ENCODE data around the gene PXDN. TPM values are rescaled to one million over a fixed set of nuclear protein-coding genes. Genes with fewer than 3 reads are reported as not detected.

The PXDN gene
- total RNA-seq, 1 donor from 2014 or later: 21.6 TPM

DNA sequence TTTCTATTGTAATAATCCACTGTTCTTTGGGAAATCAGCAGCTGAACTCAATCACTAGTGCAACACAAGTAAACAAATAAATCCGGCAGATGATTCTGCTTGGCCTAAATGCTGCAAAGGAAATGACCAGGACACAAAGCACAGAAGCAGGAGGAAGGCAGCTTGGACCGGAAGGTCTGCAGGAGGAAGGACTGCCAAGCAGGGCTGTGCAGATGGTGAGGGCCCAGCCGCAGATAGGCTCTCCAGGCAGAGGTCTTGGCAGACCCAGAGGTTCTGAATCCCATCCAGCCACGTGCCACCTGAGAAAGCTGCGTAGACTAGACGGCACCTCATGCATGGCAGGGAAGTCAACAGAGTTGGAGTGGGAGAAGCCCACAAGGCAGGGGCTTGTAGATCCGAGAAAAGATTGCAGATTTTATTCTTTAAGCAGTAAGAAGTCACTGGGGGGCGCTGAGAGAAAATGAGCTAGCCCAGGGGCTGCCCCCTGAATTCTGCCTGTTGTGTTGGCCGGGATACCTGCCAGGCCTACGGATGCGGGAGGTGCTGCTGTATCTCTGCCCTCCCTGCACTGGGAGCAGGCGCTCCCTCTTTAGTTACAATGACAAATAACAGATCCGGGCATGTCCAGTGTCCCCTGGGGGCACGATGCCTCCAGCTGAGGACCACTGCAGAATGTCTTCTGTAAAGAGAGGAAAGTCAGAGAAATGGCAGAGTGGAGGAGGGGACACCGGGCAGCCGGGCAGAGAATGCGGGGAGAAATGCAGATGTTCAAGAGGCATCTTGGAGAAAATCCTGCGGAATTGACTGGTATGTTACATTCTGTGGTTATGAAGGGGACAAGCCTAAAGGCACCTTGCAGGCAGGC is 153.5 kb downstream of the PXDN start:
- FAIRE-seq (no peak), DNase-seq (ENCODE audit: low spot score in 2 of 2) (no peak)

DNA sequence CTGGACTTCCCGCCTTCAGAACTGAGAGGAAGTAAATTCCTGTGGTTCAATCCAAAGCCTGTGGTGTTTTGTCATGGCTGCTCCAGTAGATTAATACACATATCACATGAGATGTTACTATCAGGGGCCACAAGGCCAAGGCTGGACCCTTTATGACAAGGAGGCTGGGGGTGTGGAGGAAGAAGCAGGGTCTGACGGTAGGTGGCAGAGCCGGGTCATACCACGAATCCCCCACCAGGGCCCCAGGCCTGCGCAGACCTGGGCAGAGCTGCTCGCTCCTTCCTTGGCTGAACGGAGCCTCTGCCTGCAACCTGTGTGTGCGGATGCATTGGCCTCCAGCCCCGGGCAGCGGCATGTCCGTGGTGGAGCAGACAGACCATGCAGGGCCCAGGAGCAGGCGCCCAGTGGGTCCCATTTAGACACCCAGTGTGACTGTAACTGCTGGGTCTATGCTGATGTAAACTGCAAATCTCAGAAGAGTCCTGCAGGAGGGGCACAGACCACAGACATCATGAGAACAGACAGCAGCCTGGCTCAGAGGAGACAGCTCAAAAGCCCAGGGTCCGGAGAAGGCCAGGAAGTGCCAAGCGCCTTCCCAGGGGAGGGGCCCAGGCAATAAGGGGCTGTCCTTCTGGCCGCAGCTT is 155.2 kb downstream of the PXDN start:
- DNase-seq (ENCODE audit: low spot score in 2 of 2) (no peak), FAIRE-seq (no peak)

DNA sequence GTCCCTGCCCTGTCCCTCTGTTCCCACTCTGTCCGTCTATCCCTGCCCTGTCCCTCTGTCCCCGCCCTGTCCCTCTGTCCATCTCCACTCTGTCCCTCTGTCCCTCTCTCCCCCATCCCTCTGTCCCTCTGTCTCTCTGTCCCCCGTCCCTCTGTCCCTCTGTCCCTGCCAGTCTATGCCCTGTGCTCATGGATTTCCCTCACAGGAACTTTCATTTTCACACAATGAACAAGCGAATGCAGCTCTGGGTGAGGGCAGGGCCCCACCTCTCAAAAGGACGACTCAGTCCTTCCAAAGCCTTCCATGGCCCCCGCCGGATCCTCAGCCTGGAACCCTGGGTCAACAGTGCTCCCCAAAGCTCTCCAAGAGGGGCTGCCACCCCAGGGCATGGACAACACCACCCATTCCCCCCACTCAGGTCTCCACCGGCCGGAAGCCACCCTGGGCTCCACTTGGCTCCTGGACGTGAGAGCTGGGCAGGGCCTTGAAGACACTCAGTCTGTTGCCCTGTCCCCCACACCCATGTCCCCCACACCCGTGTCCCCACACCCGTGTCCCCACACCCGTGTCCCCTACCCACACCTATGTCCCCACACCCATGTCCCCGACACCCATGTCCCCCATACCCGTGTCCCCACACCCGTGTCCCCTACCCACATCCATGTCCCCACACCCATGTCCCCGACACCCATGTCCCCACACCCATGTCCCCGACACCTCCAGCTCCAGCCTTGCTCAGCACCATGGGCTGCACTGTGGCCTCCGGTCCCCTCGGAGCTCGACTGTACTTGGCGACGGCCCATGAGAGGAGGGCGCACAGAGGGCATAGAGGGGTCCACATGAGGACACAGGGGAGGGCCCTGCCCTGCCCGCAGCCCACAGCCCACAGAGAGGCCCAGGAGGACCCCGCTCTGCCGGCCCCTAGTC is 156.0 kb downstream of the PXDN start:
- no peak for FAIRE-seq
- no peak for DNase-seq (ENCODE audit: low spot score in 2 of 2)

DNA sequence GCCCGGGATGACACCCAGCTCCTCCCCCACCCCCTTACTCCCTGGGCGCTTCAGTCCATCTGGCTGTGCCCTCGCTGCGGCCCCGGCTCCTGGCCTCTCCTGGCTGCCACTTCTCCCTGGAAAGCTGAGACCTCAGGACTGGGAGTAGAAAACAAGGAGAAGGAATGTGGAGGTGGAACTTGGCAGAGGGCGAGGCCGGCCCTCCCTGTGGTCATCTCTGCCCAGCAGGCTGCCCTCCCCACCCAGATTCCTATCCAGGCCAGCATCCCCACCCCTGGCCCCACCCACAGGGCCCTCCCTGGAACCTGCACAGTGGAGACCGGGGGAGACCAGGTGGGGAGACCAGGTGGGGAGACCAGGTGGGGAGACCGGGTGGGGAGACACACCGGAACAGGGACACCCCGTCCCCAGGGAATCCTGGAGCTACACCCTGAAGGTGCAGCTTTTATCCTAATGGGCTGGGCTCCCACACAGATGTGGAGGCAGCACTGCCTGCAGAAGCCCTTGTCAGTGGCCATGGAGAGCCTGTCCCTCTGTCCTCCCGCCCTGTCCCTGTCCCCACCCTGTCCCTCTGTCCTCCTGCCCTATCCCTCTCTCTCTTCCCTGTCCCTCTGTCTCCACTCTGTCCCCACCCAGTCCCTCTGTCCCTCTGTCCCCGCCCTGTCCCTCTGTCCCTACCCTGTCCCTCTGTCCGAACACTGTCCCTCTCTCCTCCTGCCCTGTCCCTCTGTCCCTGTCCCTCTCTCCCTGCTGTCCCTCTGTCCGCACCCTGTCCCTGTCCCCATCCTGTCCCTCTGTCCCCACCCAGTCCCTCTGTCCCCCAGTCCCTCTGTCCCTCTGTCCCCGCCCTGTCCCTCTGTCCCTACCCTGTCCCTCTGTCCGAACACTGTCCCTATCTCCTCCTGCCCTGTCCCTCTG is 157.1 kb downstream of the PXDN start:
- FAIRE-seq (no peak), DNase-seq (ENCODE audit: low spot score in 2 of 2) (no peak)

DNA sequence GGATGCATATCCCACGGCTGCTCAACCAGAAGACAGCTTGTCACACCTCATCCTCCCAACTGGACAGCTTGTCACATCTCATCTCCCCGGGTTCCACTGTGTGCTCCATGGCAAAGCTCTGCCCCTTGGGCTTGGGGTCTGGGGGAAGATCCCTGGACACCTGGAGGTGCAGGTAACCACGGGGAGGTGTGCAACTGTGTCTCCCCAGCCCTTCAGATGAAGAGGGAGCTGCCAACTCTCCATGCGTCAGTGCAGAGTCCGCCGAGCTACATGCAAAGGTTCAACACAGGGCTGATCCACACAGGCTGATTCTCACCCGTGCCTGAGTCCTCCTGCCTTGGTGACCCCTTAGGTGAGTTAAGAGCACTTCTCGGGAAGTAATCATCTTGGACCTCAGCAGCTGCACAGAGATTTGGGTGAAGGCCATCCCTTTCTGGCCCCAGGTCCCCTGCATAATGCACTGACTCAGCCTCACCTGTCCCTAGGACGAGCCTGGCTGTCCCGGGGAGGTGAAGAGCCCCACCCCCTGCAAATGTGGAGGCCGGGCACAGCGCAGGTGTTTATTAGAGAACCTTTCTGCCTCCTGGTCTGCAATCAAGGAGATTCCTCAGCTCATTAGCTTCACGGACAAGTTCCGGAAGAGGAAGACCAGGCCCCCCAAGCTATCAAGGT is 157.9 kb downstream of the PXDN start:
- DNase-seq (ENCODE audit: low spot score in 2 of 2) (no peak), FAIRE-seq (no peak)

DNA sequence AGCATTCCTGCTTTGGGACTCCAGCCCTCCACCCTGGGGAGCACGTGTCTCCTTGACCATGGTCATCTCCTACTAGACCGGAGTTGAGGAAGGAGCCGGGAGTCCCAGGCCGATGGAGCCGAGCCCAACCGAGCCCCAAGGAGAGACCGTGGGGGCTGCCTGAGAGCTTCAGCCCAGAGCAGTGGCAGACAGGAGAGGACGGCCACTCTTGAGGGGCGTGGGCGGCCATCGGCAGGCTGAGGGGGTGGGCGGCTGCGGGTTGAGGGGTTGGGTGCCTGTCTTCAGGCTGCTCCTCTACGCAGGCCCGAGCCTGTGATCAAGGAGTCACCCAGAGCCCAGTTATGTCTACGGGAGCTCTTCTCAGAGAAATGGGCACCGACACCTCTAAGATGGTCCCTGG is 158.7 kb downstream of the PXDN start:
- DNase-seq (ENCODE audit: low spot score in 2 of 2) (no peak), FAIRE-seq (no peak)

DNA sequence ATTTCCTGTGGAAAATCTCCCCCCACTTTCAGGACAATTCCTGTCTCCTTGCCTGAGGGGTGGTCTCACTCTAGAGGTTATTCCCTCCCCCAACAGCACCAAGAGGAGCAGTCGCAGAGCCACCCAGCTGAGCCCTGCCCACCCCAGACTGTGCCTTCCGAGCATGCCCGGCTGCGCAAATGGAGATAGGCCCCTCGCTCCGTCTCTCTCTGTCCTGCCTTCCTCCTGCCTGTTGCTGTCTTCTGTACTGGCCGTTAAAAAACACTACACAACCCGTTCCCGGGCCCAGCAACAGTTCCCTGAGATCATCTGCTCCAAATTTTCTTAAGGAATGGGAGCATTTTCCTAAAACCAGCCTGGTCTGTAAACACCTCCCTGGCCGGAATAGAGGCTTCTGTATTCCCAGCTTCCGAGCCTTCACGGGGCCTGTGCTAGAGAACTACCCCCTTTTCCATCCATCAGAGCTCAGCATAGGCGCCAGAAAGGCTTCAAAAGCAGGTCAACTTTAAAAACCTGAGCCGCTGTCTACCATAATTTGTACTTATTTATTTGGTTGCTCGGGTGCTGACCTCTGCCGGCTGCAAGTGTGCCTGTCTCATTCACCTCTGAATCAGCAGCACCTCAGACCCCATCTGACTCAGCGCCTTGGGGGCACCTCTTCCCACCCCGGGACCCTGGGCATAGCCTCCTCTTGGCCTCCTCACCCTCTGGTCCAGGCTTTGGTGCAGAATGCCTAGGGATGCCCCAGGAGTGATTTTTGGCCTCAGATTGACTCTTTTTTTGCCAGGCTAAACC is 159.4 kb downstream of the PXDN start:
- DNase-seq (ENCODE audit: low spot score in 2 of 2) (no peak), FAIRE-seq (no peak)

DNA sequence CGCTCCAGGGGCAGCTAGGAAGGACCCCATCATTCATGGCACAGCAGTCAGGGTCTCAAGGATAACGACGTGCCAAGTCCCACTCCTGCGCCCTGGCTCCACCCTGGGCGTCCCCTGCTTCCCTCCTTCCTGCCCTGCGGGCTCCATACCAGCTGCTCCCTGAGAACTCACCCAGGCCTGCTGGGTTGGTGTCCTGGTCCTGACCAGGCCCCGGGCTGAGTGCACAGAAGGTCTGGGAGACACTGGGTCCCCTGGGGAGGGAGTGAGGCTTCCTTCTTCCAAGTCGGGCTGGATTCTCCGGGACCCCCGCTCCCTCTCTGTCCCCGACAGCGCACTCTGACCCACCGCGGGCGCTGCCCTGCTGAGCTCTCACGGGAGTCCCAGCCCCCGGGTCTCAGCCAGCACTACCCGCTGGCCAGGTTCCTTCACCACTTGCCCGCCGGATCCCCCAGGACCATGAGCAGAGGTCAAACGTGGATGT is 160.2 kb downstream of the PXDN start:
- no peak for DNase-seq (ENCODE audit: low spot score in 2 of 2)
- FAIRE-seq: no peak

DNA sequence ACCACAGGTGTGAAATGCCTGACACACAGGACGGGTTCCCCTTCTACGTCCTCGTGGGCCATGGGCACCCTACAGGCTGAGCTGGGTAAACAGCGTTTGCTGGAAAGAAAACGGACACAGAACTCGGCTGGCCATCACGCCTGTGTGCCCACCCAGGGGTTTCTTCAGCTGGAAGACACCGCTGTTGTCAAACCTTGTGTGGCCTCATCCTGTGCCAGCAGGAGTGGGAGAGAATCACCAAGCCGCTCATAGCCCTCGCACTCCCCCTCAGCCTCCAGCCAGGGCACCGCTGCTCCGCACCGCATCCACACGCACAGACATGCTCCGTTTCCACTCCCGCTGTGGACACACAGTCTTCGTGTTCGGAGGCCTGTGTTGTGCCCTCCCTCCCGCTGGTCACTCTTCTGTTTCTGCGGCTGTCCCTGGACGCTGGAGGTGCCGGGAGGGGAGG is 161.4 kb downstream of the PXDN start:
- DNase-seq (ENCODE audit: low spot score in 2 of 2) (no peak), FAIRE-seq (no peak)

DNA sequence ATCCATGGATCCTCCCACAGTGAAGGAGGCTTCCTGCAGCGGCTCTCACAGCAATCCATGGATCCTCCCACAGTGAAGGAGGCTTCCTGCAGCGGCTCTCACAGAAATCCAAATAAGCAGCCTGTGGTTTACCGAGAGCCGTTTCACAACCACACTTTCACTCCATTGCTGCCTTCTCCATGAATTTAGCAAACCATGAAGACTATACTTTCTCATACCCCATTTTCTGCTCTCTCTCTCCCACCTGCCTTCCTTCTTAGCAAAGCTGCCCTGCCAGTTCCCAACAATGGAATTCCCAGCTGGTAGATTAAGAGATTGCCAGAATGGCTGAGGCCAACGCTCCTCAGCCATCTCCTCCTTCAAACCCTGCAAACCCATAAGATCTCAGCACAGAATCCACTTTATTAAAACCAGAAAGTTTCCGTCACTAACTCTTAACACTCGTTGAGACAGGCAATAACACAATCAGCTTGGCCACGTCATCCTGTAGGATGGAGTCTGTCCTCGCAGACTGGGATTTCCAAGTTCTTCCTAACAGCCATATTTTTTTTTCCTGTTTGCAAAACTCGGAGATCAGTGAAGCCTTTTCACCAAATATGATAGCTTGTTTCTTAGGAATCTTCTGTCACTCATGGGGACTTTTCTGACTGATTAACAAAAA is 162.2 kb downstream of the PXDN start:
- no peak for FAIRE-seq
- no peak for DNase-seq (ENCODE audit: low spot score in 2 of 2)
